A549 (cell line): ENCODE results near the gene KRTAP20-3. TPM values are rescaled to one million over a fixed set of nuclear protein-coding genes. Genes with fewer than 3 reads are reported as not detected.

Experiments used
- ATAC-seq, 2 experiments: fragments of 200-7000 bp in 1 of 2; fragments of >200 bp in 1 of 2; cut with Nextera tagmentation in 1 of 2; cut with Tn5 transposase in 1 of 2; 3 replicates each; pipeline versions ENCODE4 v1.8.0 to v1.9.1; 2018 to 2020; ENCODE audit warnings: mild to moderate bottlenecking in 1 of 2, moderate library complexity in 1 of 2
- CTCF ChIA-PET: fragments of 300-600 bp; sonication (Branson Sonifier 250); formaldehyde crosslinking; extraction: SDS; loops from one replicate; lab custom pipeline; 2021; ENCODE audit warnings: antibody characterized with exemption, inconsistent platforms; lab: Yijun Ruan, JAX
- POLR2A ChIA-PET: fragments of 350-600 bp; formaldehyde crosslinking; extraction: SDS; loops from one replicate; lab custom pipeline; 2021; ENCODE audit warnings: antibody characterized with exemption, inconsistent platforms; lab: Yijun Ruan, JAX
- DNase-seq, 2 experiments: peaks; one replicate each; pipeline versions ENCODE4 v3.0.0 to v3.0.0-alpha.2; 2011 to 2016; ENCODE audit warnings: low read depth in 1 of 2, low spot score in 1 of 2
- FAIRE-seq: peaks from 2 replicates; lab custom pipeline; 2011; peaks lifted over from hg19 to GRCh38; lab: Jason Lieb, UNC
- H3K27ac ChIP-seq, 2 experiments: fragments of >200 bp; sonication (Bioruptor Twin); formaldehyde crosslinking; 3 replicates each; pipeline ENCODE4 v1.5.1; 2016 to 2017
- H3K4me1 ChIP-seq: fragments of >200 bp; sonication (Bioruptor Twin); formaldehyde crosslinking; 3 replicates; pipeline ENCODE4 v1.6.1; 2016
- H3K4me2 ChIP-seq: fragments of >200 bp; sonication (Bioruptor Twin); formaldehyde crosslinking; 3 replicates; pipeline ENCODE4 v1.6.1; 2016
- H3K4me3 ChIP-seq: fragments of >200 bp; sonication (Bioruptor Twin); formaldehyde crosslinking; 3 replicates; pipeline ENCODE4 v1.5.1; 2016
- H3K9me3 ChIP-seq: fragments of >200 bp; sonication (Bioruptor Twin); formaldehyde crosslinking; 3 replicates; pipeline ENCODE4 v1.6.1; 2016
- CBX8 ChIP-seq: fragments of 200-600 bp; sonication (generic); IDR thresholded peaks from 2 replicates; pipeline ENCODE4 v1.6.1; 2016
- CTCF ChIP-seq: fragments of >200 bp; sonication (Bioruptor Twin); formaldehyde crosslinking; IDR thresholded peaks from 3 replicates; pipeline ENCODE4 v1.5.1; 2016
- EHF ChIP-seq: fragments of 250-450 bp; sonication (Bioruptor Pico); IDR thresholded peaks from 2 replicates; pipeline ENCODE4 v1.5.0; 2020; ENCODE audit warnings: mild to moderate bottlenecking
- FOSB ChIP-seq: fragments of 250-450 bp; sonication (Bioruptor Pico); IDR thresholded peaks from 2 replicates; pipeline ENCODE4 v1.5.0; 2020; ENCODE audit warnings: mild to moderate bottlenecking, moderate library complexity
- FOSL2 ChIP-seq, 2 experiments: fragments of 450-650 bp in 1 of 2; fragments of >200 bp in 1 of 2; sonication (Bioruptor Twin) in 1 of 2; formaldehyde crosslinking; IDR thresholded peaks; 2 replicates each; pipeline versions ENCODE4 v1.5.0 to v1.6.1; 2016 to 2020; ENCODE audit warnings: mild to moderate bottlenecking in 1 of 2, moderate library complexity in 1 of 2
- GATA3 ChIP-seq: IDR thresholded peaks from 2 replicates; pipeline ENCODE4 v1.6.1; 2012; ENCODE audit warnings: borderline replicate concordance
- HEYL ChIP-seq: fragments of 250-450 bp; sonication (Bioruptor Pico); IDR thresholded peaks from 2 replicates; pipeline ENCODE4 v1.8.0; 2021; ENCODE audit warnings: mild to moderate bottlenecking, moderate library complexity
- HMGXB4 ChIP-seq: fragments of 250-450 bp; sonication (Bioruptor Pico); IDR thresholded peaks from 2 replicates; pipeline ENCODE4 v1.5.0; 2021; ENCODE audit warnings: mild to moderate bottlenecking, moderate library complexity, borderline replicate concordance
- HOXA7 ChIP-seq: fragments of 250-450 bp; sonication (Bioruptor Pico); IDR thresholded peaks from 2 replicates; pipeline ENCODE4 v1.5.0; 2020; ENCODE audit warnings: mild to moderate bottlenecking, moderate library complexity
- HOXB13 ChIP-seq: fragments of 250-450 bp; sonication (Bioruptor Pico); IDR thresholded peaks from 2 replicates; pipeline ENCODE4 v1.5.0; 2020; ENCODE audit warnings: low read depth, mild to moderate bottlenecking, moderate library complexity
- HOXB5 ChIP-seq: fragments of 250-450 bp; sonication (Bioruptor Pico); IDR thresholded peaks from 2 replicates; pipeline ENCODE4 v1.5.0; 2020; ENCODE audit warnings: mild to moderate bottlenecking, moderate library complexity
- KDM5A ChIP-seq: fragments of 200-600 bp; sonication (generic); IDR thresholded peaks from 2 replicates; pipeline ENCODE4 v1.6.1; 2016; ENCODE audit warnings: antibody characterized with exemption, mild to moderate bottlenecking
- MYC ChIP-seq: IDR thresholded peaks from 2 replicates; pipeline ENCODE4 v1.6.1; 2012; ENCODE audit warnings: mild to moderate bottlenecking, inconsistent platforms, low read length, improper control_type of control experiment, borderline replicate concordance
- NR3C1 ChIP-seq: fragments of >200 bp; sonication (Bioruptor Twin); formaldehyde crosslinking; IDR thresholded peaks from 3 replicates; pipeline ENCODE4 v1.6.1; 2017
- RAD21 ChIP-seq, 2 experiments: fragments of >200 bp in 1 of 2; sonication (Bioruptor Twin) in 1 of 2; formaldehyde crosslinking in 1 of 2; IDR thresholded peaks in 1 of 2; conservative IDR thresholded peaks in 1 of 2; 2 replicates in 1 of 2; 3 replicates in 1 of 2; pipeline ENCODE4 v1.6.1; 2012 to 2018; ENCODE audit warnings: inconsistent platforms in 1 of 2
- RARB ChIP-seq: fragments of 250-450 bp; sonication (Bioruptor Pico); IDR thresholded peaks from 2 replicates; pipeline ENCODE4 v1.8.0; 2021; ENCODE audit warnings: mild to moderate bottlenecking, moderate library complexity
- RCOR1 ChIP-seq: fragments of 150-350 bp; IDR thresholded peaks from 2 replicates; pipeline ENCODE4 v1.6.1; 2014; ENCODE audit warnings: antibody characterized with exemption, low read length, low read depth
- RFX5 ChIP-seq: fragments of 450-650 bp; IDR thresholded peaks from 2 replicates; pipeline ENCODE4 v1.7.1; 2014; ENCODE audit warnings: antibody characterized with exemption, mild to moderate bottlenecking, moderate library complexity
- RNF2 ChIP-seq: fragments of 200-600 bp; sonication (generic); IDR thresholded peaks from 2 replicates; pipeline ENCODE4 v1.6.1; 2016; ENCODE audit warnings: low read depth, mild to moderate bottlenecking, antibody characterized with exemption, moderate library complexity, borderline replicate concordance
- SMC3 ChIP-seq: fragments of >200 bp; sonication (Bioruptor Twin); formaldehyde crosslinking; IDR thresholded peaks from 3 replicates; pipeline ENCODE4 v1.6.1; 2018; ENCODE audit warnings: inconsistent platforms
- SREBF2 ChIP-seq: fragments of 450-650 bp; IDR thresholded peaks from 2 replicates; pipeline ENCODE4 v1.6.1; 2014; ENCODE audit warnings: mild to moderate bottlenecking, moderate library complexity
- TP53 ChIP-seq: fragments of 250-450 bp; sonication (Bioruptor Pico); IDR thresholded peaks from 2 replicates; pipeline ENCODE4 v1.5.0; 2021; ENCODE audit warnings: mild to moderate bottlenecking, moderate library complexity
- ZC3H11A ChIP-seq: fragments of 450-650 bp; IDR thresholded peaks from 2 replicates; pipeline ENCODE4 v1.6.1; 2014; ENCODE audit warnings: antibody characterized with exemption, mild to moderate bottlenecking
- ZFP36 ChIP-seq: fragments of 450-650 bp; IDR thresholded peaks from 2 replicates; pipeline ENCODE4 v1.6.1; 2014; ENCODE audit warnings: borderline replicate concordance; ENCODE audit not compliant: partially characterized antibody
- ZNF302 ChIP-seq: fragments of 250-450 bp; sonication (Bioruptor Pico); IDR thresholded peaks from 2 replicates; pipeline ENCODE4 v1.9.0; 2021; ENCODE audit warnings: inconsistent platforms, mild to moderate bottlenecking, moderate library complexity
- WGBS: methylation state at CpG from one replicate; pipeline ENCODE4 v1.1.6; 2017; ENCODE audit errors: missing lambda C conversion rate; 5-methylcytosine and 5-hydroxymethylcytosine counted together
- polyA plus RNA-seq, 4 experiments: library from polyadenylated mRNA; depleted of rRNA in 3 of 4; stranded (reverse); fragments of >200 nt; fragmentation: RNase III in 1 of 4; extraction: RNeasy Plus Mini Kit Qiagen cat#74134 plus additional on column Dnase treatment in 1 of 4; gene quantifications; 2 replicates in 3 of 4; 3 replicates in 1 of 4; pipeline ENCODE4 v1.2.3, GENCODE V29; 2011 to 2017
- TF ChIP-seq, protein P1 (sequence below): fragments of 150-350 bp; IDR thresholded peaks from 2 replicates; pipeline ENCODE4 v1.6.1; 2014; ENCODE audit warnings: low read depth, mild to moderate bottlenecking, low read length

KRTAP20-3 gene
- polyA plus RNA-seq, 2 of the 4 experiments (the other 2 are of a cell fraction): not detected

- no peak for TF ChIP-seq CTCF
Observed at GRCh38 chr21:30680586-30680985, 37.9 kb downstream of the KRTAP20-3 start (continued).

DNA sequence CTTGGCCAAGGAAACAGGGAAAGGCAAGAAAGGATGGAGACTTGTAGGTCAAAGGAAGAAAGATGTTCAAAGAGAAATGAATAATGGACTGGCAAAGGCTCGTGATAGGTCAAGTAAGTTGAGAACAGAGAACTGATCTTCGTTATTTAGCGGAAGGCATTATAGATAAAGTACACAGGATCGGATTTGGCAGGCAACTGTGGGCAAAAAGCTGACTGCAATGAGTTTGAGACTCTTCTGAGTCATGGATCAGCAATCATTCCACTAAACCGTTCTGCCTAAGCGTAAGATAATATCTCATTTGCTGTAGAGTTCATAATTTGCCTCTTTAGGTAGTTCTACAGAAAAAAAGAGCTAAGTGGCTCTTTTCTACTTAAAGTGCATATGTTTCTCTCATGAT, 41.8 kb downstream of the KRTAP20-3 start:
- WGBS: 3% methylated on average over 6 of the region's 6 CpGs
- no peak for ATAC-seq
- H3K4me1 ChIP-seq: no peaks in the 10 kb centered on the region
- H3K27ac ChIP-seq: no peak overlapping the region
- no peak overlapping the region for H3K4me2 ChIP-seq
- CTCF ChIA-PET: no interaction called here
- TF ChIP-seq HMGXB4 (CRISPR knock-in tag) (no peak), FOSL2 (IDR thresholded peaks at IDR 0.05) (no peak), FOSL2 (CRISPR knock-in tag; IDR thresholded peaks at IDR 0.05) (no peak), RAD21 (conservative IDR thresholded peaks at IDR 0.05 in 1 of 2, IDR thresholded peaks at IDR 0.05 in 1 of 2) (no peak), KDM5A (no peak), RARB (CRISPR knock-in tag) (no peak), SREBF2 (no peak), ZC3H11A (no peak), NR3C1 (no peak), FOSB (CRISPR knock-in tag) (no peak), GATA3 (no peak), EHF (CRISPR knock-in tag) (no peak), ZNF302 (no peak), HOXB5 (no peak), RNF2 (no peak), RFX5 (no peak), HOXB13 (CRISPR knock-in tag) (no peak), CTCF (no peak)
- TF ChIP-seq, protein P1, sequence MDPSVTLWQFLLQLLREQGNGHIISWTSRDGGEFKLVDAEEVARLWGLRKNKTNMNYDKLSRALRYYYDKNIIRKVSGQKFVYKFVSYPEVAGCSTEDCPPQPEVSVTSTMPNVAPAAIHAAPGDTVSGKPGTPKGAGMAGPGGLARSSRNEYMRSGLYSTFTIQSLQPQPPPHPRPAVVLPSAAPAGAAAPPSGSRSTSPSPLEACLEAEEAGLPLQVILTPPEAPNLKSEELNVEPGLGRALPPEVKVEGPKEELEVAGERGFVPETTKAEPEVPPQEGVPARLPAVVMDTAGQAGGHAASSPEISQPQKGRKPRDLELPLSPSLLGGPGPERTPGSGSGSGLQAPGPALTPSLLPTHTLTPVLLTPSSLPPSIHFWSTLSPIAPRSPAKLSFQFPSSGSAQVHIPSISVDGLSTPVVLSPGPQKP: no peak
- TF ChIP-seq, all 56 proteins: peak for 0
- no peaks in the 10 kb centered on the region for H3K9me3 ChIP-seq
- DNase-seq (no peak), FAIRE-seq (no peak)
- no peak overlapping the region for H3K4me3 ChIP-seq
- POLR2A ChIA-PET: no interaction called here

GRCh38 chr21:30689822-30690221, 47.2 kb downstream of the KRTAP20-3 start:
- Histone ChIP-seq H3K4me2 (no peak overlapping the region), H3K27ac (no peak overlapping the region), H3K4me1 (no peaks in the 10 kb centered on the region), H3K9me3 (no peaks in the 10 kb centered on the region), H3K4me3 (no peak overlapping the region)
- POLR2A ChIA-PET: no interaction called here
- WGBS: 2% methylated on average over 7 of the region's 7 CpGs
- DNase-seq (no peak), ATAC-seq (no peak), FAIRE-seq (no peak)
- CTCF ChIA-PET: no interaction called here
- TF ChIP-seq HEYL (CRISPR knock-in tag) (no peak), RCOR1 (no peak), TP53 (CRISPR knock-in tag) (no peak), SMC3 (no peak), CBX8 (no peak), RNF2 (no peak), ZFP36 (no peak), MYC (no peak), HMGXB4 (CRISPR knock-in tag) (no peak), HOXA7 (CRISPR knock-in tag) (no peak)
